PC-3 (cell line): ENCODE results near the gene MCM3.

Experiments used
- EZH2 ChIP-seq: fragments of 300-600 bp; sonication (generic); IDR thresholded peaks from one replicate; pipeline ENCODE4 v1.6.1; 2017; ENCODE audit warnings: antibody characterized with exemption, mild to moderate bottlenecking, low read length; ENCODE audit not compliant: unreplicated experiment
- EZH2phosphoT487 ChIP-seq: fragments of 300-600 bp; sonication (generic); IDR thresholded peaks from 2 replicates; pipeline ENCODE4 v1.6.1; 2018; ENCODE audit warnings: mild to moderate bottlenecking, antibody characterized with exemption, low read length, borderline replicate concordance
- TF ChIP-seq, protein P1 (sequence below): fragments of 300-600 bp; sonication (generic); conservative IDR thresholded peaks from 2 replicates; pipeline ENCODE4 v1.5.1; 2017; ENCODE audit warnings: antibody characterized with exemption, low read depth, mild to moderate bottlenecking, low read length

- TF ChIP-seq, protein P1, sequence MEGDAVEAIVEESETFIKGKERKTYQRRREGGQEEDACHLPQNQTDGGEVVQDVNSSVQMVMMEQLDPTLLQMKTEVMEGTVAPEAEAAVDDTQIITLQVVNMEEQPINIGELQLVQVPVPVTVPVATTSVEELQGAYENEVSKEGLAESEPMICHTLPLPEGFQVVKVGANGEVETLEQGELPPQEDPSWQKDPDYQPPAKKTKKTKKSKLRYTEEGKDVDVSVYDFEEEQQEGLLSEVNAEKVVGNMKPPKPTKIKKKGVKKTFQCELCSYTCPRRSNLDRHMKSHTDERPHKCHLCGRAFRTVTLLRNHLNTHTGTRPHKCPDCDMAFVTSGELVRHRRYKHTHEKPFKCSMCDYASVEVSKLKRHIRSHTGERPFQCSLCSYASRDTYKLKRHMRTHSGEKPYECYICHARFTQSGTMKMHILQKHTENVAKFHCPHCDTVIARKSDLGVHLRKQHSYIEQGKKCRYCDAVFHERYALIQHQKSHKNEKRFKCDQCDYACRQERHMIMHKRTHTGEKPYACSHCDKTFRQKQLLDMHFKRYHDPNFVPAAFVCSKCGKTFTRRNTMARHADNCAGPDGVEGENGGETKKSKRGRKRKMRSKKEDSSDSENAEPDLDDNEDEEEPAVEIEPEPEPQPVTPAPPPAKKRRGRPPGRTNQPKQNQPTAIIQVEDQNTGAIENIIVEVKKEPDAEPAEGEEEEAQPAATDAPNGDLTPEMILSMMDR, result peak; percentile 94
- no peak for TF ChIP-seq EZH2
- no peak for TF ChIP-seq EZH2phosphoT487
Measured at GRCh38 chr6:52263709-52264540, 20.6 kb downstream of the MCM3 start.
